NCI-H446 treated with DMSO at 0.1 percent for 48 hours (cell line): Measurements from ENCODE around the gene BPI.
"Not testable (repeated sequence)": the region's sequence is repeated elsewhere in the genome, so short reads cannot be mapped to it uniquely, and the experiment has no call there.

Experiments
- DNase-seq: peaks from one replicate; lab custom pipeline; 2025; lab: John Stamatoyannopoulos, UW

Gene BPI

DNA sequence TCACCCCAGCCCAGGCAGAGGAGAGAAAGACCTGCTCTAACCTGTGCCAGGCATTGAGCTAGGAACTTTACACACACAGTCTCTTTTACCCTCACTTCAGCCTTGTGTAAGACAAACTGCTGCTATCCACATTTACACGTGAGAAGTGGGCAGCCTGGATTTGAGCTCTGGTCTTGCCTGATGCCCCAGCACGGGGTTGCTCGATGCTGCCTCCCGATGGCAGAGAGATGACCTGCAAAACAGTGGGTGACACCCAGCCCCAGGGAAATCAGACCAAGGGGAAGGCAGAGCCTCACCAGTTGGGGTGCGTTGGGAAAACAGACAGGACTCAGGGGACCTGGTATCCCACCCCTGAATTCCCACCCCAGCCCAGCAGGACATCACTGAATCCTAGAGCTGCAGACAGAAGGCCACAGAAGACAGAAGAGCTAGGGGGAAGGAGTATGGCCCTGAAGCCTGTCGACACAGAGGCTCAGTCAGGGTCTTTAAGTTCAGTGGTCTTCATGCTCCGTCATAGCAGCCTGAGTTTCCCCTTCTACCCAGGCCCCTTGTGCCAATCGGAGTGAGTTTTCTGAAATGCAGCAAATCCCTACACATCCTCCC is 990 bp downstream of the BPI start:
- DNase-seq = no peak

DNA sequence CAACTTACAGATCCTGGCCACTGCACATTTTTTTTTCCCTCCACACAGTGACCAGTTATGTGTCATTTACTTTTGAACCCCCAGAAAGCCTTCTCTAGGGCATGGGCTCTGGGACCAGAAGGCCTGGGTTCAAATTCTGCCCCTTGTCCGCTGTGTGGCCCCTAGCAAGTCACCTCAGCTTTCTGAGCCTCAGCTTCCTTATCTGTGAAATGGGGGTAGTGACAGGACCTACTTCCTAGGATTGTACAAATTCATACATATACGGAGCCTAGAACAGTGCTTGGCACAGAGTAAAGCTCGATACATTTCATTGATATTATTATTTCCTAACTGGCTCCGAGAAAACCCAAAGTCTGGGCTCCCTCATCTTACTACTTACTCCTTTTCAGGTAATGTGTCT is 1.6 kb downstream of the BPI start:
- no peak for DNase-seq

DNA sequence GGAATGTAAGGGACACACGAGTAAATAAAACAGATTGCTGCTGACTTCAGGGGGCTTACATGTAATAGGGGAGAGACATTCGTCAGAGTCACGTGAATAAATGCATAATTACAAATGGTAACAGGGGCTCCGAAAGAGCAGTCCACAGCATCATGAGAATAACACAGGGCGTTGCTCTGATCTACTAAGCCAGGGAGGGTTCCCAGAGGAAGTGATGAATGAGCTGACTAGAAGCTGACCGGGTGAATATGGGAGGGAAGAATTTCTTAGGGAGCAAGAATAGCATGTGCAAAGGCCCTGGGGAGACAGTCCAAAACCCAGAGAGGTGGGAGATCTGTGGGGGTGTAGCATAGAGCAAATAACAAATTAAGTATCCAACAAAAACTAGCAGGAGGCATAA is 2.4 kb downstream of the BPI start:
- no peak for DNase-seq

DNA sequence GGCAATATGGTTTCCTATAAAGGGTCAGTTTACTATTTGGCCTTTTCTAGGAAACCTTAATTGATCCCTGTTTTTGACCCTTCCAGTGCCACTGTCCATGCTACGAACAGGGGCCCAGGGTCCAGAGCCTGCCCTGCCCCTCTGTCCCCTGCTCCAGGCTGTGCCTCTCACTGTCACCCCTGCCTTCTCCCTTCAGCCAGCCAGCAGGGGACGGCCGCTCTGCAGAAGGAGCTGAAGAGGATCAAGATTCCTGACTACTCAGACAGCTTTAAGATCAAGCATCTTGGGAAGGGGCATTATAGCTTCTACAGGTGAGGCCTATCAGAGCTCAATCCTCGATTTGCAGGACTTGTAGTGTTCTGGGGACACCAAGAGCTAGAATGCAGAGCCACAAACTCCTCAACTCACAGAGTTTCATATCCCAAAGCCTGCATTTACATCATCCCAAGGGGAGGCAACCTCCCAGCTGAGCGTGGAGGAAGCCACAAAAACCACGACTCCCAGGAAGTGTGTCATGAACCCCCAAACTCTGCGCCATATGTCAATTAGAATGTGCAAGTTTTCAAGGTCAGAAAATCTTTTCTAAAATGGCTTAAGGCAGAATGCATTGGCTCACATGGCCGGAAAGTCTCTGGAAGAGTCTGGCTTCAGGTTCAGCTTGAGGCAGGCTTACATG is 3.6 kb downstream of the BPI start:
- no peak for DNase-seq

DNA sequence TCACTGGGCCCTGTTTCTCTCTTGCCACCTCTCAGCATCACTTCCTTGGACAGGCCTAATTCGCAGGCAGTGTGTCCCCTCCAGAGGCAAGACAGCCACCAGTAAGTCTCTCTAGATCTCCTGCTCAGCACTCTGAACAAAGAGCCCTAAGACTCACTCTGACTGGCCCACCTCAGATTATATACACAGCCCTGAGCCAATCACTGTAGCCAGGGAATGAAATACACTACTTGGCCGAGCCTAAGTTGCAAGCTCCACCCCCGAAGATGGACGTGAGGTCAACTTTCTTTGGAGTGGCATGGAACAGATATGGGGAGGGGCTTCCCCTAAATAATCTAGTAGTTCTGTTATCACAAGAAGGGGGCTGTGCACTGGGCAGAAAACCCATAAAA is 4.1 kb downstream of the BPI start:
- DNase-seq = no peak

DNA sequence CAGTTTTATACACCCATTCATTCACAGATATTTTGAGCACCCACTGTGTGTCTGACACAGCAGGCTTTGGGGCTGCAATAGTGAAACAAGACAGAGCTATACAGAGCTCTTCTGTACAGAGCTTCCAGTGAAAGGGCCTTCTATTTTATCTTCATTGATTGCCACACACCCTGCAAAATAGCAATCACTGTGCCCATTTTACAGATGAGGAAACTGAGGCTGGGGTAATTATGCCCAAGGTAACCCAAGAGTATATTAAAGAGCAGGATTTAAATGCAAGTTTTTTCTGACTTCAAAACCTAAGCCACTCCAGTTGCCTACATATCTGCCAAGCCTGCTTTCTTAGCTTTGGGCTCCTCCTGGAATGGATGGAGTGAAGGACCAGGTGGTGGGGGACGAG is 4.5 kb downstream of the BPI start:
- no peak for DNase-seq

DNA sequence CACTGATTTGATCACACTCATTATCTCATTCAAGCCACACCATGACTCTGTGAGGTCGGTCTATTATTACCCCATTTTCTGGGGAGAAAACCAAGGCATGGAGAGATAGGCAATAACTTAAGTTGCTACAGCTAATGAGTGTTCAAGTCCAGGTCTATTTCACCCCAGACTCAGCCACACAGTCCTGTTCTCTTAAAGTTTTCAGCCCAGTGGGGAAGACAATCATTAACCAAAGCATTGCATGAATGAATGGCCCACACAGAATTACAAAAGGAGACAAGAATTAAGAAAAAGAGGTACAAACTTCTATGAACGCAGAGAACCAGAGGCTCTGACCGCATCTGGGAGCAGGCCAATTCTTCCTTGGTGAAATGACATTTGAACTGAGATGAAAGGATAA is 7.1 kb downstream of the BPI start:
- no peak for DNase-seq

DNA sequence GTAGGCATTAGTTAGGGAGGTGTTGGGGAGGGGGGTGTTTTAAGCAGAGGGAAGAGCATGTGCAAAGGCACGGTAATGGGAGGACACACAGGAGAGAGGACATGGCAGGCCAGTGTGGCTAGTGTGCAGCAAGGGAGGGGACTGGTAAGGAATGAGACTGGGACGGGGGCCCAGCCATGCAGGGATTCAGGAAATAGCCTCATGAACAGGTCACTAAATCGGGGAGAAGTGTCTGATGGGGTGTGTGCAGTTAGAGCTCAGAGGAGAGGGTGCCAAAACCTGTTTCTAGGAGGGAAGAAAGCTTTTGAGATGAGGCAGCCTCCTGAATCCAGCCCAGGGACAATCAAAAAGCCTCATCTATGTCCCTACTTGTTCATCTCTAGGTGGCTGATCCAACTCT is 7.5 kb downstream of the BPI start:
- no peak for DNase-seq

DNA sequence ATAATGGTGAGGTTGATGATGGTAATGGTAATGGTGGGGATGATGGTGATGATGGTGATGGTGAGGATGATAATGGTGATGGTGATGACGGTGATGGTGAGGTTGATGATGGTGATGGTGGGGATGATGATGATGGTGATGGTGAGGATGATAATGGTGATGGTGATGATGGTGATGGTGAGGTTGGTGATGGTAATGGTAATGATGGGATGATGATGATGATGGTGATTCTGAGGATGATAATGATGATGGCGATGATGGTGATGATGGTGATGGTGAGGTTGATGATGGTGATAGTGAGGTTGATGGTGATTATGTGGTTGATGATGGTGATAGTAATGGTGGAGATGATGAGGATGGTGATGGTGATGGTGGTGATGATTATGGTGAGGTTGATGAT is 9.7 kb downstream of the BPI start:
- DNase-seq = no peak

DNA sequence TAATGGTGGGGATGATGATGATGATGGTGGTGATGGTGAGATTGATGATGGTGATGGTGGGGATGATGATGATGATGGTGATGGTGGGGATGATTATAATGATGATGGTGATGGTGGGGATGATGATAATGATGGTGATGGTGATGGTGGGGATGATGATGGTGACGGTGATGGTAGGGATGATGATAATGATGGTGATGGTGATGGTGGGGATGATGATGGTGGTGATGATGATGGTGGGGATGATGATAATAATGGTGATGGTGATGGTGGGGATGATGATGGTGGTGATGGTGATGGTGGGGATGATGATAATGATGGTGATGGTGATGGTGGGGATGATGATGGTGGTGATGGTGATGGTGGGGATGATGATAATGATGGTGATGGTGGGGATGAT is 10.4 kb downstream of the BPI start:
- DNase-seq = not testable (repeated sequence)

DNA sequence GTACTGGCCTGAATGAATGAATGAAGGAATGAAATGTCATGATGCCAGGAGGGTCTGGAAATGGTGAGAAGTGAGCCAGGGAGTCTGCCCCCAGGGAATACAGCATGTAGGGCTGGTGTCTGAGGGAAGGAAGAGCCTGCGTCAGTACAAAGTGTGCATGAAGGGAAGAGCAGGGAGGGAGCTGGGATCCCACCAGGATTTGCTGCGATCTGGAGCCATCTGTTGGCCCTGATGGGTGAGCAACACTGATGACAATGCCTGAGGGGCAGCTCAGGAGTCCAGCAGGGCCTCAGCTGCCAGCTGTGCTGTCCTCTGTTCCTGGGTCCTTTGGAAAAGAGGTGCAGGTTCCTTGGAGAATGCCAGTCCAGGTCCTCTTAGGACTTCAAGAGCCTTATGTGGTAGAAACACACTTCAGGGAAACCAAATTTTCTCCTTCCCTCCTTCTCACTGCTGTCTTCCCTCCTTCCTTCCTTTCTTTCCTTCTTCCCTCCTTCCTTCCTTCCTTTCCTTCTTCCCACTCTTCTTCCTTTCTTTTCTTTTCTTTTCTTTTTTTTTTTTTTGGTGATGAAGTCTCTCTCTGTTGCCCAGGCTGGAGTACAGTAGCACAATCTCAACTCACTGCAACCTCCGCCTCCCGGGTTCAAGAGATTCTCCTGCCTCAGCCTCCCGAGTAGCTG is 11.5 kb downstream of the BPI start:
- DNase-seq = no peak

DNA sequence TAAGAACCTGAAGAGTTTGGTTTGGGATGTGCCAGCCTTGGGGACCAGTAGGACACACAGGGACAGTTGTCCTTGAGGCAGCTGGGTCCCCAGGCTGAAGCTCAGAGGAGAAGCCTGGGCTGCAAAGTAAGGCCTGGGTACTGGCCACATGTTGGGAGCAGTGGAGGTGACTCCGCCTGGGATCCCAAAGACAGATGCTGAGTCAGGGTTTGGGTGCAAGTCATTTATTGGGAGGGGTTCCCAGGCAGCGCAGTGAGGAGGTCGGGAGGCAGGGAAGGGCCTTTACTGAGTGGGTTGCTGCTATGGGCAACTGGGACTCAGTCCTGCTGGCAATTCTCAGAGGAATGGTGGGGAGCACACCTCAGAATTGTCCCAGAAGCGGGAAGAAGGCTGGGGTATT is 12.4 kb downstream of the BPI start:
- no peak for DNase-seq

DNA sequence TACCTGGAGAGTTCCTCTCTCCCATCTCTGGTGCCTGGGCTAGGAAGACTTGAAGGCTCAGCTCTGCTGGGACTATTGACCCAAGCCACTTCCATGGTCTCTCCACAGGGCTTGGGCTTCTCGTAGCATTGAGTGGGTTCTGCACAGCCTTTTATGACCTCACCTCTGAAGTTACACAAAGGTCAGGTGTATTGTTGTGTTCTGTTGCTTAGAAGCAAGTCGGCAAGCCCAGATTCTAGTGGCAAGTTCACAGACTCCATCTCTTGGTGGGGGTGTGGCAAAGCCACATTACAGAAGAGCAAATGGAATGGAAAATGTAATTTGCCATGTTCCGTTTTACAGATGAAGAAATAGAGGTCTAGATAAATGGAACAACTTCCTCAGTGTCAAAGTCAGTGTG is 13.5 kb downstream of the BPI start:
- DNase-seq = no peak

DNA sequence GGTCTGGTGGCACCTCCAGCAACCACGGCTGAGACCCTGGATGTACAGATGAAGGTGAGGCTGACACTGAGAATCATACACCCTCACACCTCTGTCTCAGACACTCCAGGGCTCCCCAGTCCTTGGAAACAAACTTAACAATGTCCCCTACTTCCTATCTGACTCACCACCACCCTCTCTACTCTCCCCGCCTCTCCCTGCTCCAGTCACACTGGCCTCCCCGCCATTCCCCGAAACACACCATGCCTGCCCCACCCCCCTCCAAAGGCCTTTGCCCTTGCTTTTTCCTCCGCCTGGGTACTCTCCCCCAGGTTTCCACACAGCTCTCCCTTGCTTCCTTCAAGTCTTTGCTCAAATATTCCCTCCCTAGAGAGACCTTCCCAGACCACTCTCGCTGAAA is 16.3 kb downstream of the BPI start:
- DNase-seq = no peak

DNA sequence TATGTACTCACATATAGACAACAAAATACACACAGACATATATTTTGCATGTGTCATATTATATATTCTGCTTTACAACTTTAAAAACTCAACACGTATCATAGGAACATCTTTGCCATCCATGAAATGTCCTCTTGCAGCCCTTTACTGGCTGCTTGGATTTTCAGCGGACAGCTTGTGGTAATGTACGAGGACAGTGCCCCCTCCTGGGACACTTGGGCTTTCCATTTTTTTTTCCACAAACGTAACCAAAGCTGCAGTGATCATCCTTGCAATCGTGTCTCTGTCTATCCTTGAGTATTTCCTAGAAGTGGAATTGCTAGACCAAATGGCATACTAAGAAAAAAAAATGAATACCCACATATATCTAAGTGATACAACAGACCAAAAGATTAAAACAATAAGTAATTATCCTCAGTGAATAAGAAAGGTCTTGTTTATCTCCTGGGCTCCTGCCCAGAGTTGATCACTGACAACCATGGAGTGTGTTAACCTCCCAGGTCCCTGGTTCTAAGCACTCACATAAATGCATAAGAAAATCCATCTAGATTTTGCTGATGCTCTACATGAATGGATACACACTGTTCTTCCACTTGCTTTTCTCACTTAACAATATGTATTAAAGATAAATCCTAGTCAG is 18.1 kb downstream of the BPI start:
- no peak for DNase-seq

DNA sequence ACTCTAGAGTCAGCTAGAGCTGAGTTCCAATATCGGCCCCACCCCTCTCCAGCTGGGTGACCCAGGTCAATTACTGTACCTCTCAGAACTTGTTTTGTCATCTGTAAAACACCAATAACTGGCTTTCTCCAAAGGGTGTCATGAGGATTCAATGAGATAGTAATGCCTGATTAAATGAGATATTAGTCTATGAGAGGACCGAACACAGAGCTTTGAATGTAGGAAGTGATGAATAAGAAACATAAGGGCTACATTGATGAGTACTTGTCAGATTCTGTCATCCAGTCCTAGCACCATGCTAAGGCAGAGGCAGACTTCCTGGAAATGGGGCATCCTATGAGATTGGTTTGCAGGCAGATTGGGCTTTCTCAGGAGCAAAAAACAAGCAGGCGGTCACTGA is 20.2 kb downstream of the BPI start:
- DNase-seq = no peak

DNA sequence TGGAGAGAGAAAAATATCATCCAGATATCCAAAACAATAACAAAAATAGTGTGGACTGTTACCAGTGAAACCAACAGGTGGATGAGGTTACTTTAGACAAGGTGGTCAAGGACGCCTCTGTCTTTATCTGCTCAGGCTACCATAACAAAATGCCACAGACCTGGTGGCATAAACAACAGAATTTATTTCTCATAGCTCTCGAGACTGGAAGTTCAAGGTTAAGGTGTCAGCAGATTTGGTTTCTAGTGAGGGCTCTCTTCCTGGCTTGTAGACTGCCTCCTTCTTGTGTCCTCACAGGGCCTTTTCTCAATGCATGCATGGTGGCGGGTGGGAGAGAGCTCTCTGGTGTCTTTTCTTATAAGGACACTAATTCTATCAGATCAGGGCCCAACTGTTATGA is 21.2 kb downstream of the BPI start:
- DNase-seq = no peak

DNA sequence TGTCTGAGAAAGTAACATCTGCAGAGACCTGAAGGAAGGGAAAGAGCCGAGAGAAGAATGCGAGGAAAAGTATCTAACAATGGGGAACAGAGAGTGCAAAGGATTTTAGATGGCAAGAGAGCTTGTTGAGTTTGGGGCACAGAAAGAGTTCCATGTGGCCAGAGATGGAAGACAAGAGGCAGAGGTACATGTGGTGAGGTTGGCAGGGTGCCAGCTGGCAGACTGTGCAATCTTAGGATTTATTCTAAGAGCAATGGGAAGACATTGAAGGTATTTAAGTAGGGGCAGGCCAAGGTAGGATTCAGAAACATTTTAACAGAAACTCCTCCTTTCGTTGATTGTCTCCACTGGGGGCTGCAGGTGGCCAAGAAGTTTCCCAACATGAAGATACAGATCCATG is 21.9 kb downstream of the BPI start:
- DNase-seq = no peak

DNA sequence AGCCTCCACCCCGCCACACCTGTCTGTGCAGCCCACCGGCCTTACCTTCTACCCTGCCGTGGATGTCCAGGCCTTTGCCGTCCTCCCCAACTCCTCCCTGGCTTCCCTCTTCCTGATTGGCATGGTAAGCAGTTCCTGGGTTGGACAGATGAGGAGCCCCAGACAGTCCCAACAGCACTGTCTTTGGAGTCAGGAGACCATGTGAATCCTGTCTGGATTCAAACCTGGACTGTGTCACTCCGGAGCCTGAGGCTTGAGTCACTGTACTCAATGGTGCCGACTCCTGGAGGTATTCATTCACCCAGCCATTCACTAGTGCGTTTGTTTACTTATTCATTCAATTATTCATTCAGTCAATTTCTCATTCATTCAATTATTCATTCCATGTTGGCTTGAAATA is 22.4 kb downstream of the BPI start:
- DNase-seq = no peak

DNA sequence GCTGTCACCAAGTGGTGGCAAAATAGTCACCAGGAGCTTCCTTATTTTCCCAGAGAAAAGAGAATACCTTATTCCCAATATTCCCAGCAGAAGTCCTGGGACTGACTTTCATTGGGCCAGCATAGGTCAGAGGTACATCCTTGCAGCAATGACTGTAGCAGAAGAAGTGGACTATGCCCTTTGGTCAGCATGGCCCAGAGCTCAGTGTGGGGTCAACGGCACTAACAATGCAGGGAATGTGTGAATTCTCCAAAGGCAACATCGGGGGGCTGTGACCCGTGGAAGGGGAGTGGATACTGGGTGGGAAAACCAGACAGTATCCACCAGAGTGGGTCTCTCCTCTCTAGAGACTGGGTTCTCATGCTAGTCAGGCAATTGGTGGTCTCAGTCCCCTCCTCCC is 26.7 kb downstream of the BPI start:
- DNase-seq = no peak

DNA sequence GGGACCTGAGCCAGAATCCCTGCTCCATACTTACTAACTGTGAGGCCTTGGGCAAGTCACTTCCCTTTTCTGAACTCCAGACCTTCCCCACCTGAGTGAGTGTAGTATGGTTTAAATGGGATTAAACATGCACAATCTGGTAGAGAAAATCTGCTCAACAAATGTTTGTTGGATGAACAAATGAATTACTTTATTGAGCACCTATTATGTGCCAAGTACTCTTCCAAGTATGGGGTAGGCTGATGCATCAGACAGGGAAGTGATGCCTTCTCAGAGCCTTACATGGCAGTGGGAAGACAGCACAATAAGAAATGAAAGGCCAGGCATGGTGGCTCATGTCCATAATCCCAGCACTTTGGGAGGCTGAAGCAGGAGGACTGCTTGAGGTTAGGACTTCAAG is 27.3 kb downstream of the BPI start:
- no peak for DNase-seq

DNA sequence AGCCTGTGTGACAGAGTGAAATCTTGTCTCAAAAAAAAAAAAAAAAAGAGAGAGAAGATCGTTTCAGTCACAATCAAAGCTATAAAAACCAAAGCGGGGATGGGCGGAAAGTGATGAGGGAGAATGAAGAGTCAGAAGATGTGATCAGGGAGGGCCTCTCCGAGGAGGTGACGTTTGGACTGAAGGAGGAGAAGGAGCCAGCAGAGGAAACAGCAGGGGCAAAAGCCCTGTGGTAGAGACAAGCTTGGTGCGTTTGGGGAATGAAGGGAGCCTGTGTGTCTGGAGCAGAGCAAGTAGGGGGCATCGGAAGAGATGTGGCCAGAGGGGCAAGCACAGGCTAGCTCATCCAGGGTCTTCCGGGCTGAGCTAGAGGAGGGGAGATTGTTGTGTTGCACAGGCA is 27.9 kb downstream of the BPI start:
- no peak for DNase-seq

DNA sequence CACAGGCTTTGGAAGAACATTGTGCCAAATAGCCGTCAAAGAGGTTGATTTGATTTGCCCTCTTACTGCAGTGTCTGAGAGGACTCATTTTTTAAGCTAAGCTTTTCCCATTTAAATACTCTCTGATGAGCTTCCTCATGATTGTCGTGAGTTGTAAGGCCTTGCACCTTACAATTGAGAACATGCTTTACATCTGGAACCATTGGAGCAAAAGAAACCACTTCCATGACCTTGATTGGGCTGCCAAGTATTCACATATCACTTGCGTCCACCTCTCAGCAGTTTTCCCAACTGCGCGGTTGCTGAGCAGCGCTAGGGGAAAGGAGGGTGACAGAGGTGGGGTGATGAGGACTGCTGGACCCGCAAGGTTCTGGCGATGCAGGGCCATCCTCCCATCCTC is 30.1 kb downstream of the BPI start:
- no peak for DNase-seq
